Psoas muscle (tissue), 8 donors: ENCODE measurements around the gene CHD2. TPM values are rescaled to one million over a fixed set of nuclear protein-coding genes. Genes with fewer than 3 reads are reported as not detected.

Source experiments
- ATAC-seq, 4 donors: fragments of 200-7000 bp; cut with Tn5 transposase; one replicate each; pipeline ENCODE4 v1.9.1; 2020; ENCODE audit warnings: moderate library complexity in 3 of 4, mild to moderate bottlenecking in 2 of 4
- DNase-seq, 2 donors: peaks; one replicate each; pipeline ENCODE4 v3.0.0-alpha.2; 2020
- H3K27ac ChIP-seq: fragments of 200-600 bp; one replicate; pipeline ENCODE4 v1.8.0; 2022
- H3K27me3 ChIP-seq, 3 donors: fragments of 200-600 bp in 1 of 3; one replicate each; pipeline versions ENCODE4 v1.6.1 to v1.8.0; 2013 to 2022; ENCODE audit warnings: low read length in 2 of 3, mild to moderate bottlenecking in 2 of 3, moderate library complexity in 1 of 3; ENCODE audit not compliant: insufficient read depth in 3 of 3
- H3K36me3 ChIP-seq, 2 donors: fragments of 200-600 bp in 1 of 2; one replicate each; pipeline versions ENCODE4 v1.6.1 to v1.8.0; 2013 to 2022; ENCODE audit warnings: low read depth in 1 of 2, mild to moderate bottlenecking in 1 of 2, moderate library complexity in 1 of 2; ENCODE audit not compliant: insufficient read depth in 1 of 2
- H3K4me1 ChIP-seq: fragments of 200-600 bp; one replicate; pipeline ENCODE4 v1.8.0; 2022
- H3K4me3 ChIP-seq: fragments of 200-600 bp; one replicate; pipeline ENCODE4 v1.8.0; 2022; ENCODE audit warnings: mild to moderate bottlenecking
- H3K9me3 ChIP-seq: fragments of 200-600 bp; one replicate; pipeline ENCODE4 v1.8.0; 2022
- CTCF ChIP-seq: fragments of 200-600 bp; IDR thresholded peaks from one replicate; pipeline ENCODE4 v1.8.0; 2022; ENCODE audit warnings: antibody characterized with exemption
- whole genome bisulfite sequencing, 3 donors: extraction: QIAGEN DNeasy Blood & Tissue Kit; methylation state at CpG; one replicate each; pipeline versions ENCODE4 v1.1.6 to v1.1.7; 2013; 5-methylcytosine and 5-hydroxymethylcytosine counted together
- intact Hi-C, 2 donors: fragments of 100-400 bp; cut with DNase I; formaldehyde crosslinking; loops; one replicate each; pipeline versions ENCODE4 v1.11.0 to v1.14.2; 2022
- polyA plus RNA-seq, 3 donors: library from polyadenylated mRNA; stranded (reverse); fragments of 200-250 nt; gene quantifications; one replicate each; pipeline ENCODE4 v1.2.3, GENCODE V29; 2013
- total RNA-seq, 4 donors: library from RNA; stranded (reverse); fragmentation: NEBNext Ultra II Directional in 2 of 4; extraction: Animal tissue kit (Norgen Biotek cat#: 25700) in 2 of 4; gene quantifications; one replicate each; pipeline versions ENCODE4 v1.2.1 to v1.2.4, GENCODE V29; 2021 to 2023
- donor health status: healthy with polysubstance abuse.
- donor health status: DM: no; HTN: no; CAD: no; lungs with moderate emphysema.
- donor health status: Bipolar disorder and iron deficiency.
- donor health status: healthy.
- donor health status: DM: yes; HTN: yes; CAD: no.
- donor health status: DM: no; HTN: no; CAD: no.
- donor health status: DM: no; HTN: no; CAD: no.
- donor health status: DM: yes; HTN: yes; CAD: no.

CHD2 gene
- total and polyA plus RNA-seq, 7 donors: 11.1 to 53.0 (median 40.9) TPM

GRCh38 chr15:92909136-92909781, 9.1 kb downstream of the CHD2 start:
- no peak for DNase-seq
- peak overlapping the region; percentile 95 for H3K27ac ChIP-seq
- H3K27me3 ChIP-seq: no peaks in the 10 kb centered on the region
- peak overlapping the region; percentile 68 for H3K4me3 ChIP-seq
- WGBS, 3 donors: 51 to 60% (median 52%) methylated on average over 7 of the region's 7 CpGs
- H3K4me1 ChIP-seq: peaks cover 71% of the 10 kb centered on the region
- H3K9me3 ChIP-seq: no peaks in the 10 kb centered on the region
- intact Hi-C loops: no loop called here
- no peak for TF ChIP-seq CTCF
- no peaks in the 10 kb centered on the region for H3K36me3 ChIP-seq
- ATAC-seq: no peak

DNA sequence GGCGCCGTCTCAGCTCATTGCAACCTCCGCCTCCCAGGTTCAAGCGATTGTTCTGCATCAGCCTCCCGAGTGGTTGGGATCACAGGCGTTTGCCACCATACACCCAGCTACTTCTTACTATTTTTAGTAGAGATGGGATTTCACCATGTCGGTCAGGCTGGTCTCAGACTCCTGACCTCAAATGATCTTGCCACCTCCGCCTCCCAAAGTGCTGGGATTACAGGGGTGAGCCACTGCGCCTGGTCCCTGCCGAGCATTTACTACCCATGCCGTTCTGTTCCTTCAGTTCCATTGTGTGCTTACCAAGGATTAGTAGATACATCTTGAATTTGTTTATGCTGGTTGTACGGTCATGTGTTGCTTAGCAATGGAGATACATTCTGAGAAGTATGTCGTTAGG, 10.3 kb downstream of the CHD2 start:
- Histone ChIP-seq H3K27ac (peak overlapping the region; percentile 95), H3K4me1 (peaks cover 79% of the 10 kb centered on the region)

DNA sequence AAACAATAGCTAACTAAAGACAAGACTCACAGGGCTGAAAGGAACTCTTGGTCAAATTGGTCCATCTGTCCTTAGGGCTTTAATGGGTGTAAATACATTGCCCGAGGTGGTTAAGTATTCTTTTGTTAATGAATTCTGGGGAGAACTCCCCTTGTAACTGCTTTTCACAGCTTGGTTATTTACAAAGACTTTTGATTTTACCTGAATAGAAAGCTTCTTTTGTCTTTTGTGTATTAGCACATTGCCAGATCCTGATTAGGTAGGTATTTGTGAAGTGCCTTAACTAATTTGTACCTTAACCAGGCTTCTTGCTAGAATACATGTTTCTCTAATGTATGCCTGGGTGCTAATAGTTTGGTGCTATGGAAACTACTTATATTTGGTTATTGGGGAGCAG, 14.0 kb downstream of the CHD2 start:
- no peak for TF ChIP-seq CTCF
- H3K36me3 ChIP-seq: no peaks in the 10 kb centered on the region
- intact Hi-C loops: no loop called here
- 47 to 69% (median 66%) methylated on average over 1 of the region's 1 CpG for WGBS, 3 donors
- H3K4me1 ChIP-seq: peaks cover 76% of the 10 kb centered on the region
- ATAC-seq (no peak), DNase-seq (no peak)
- H3K9me3 ChIP-seq: no peaks in the 10 kb centered on the region
- H3K27ac ChIP-seq: peak overlapping the region; percentile 95
- peak overlapping the region; percentile 1 for H3K4me3 ChIP-seq
- H3K27me3 ChIP-seq: no peaks in the 10 kb centered on the region

More for the DNA sequence above, 10.3 kb downstream of the CHD2 start:
- intact Hi-C loops: no loop called here
- no peak for TF ChIP-seq CTCF
- H3K27me3 ChIP-seq: no peaks in the 10 kb centered on the region
- H3K9me3 ChIP-seq: no peaks in the 10 kb centered on the region
- WGBS, 3 donors: 25 to 50% (median 33%) methylated on average over 13 of the region's 13 CpGs
- DNase-seq: no peak
- peak; percentile 39 to 72 (median 56) for ATAC-seq
- H3K4me3 ChIP-seq: peak overlapping the region; percentile 32
- H3K36me3 ChIP-seq: no peaks in the 10 kb centered on the region

GRCh38 chr15:92914768-92915221, 14.7 kb downstream of the CHD2 start:
- H3K27ac ChIP-seq: peak overlapping the region; percentile 95
- ATAC-seq: peak in 1 of 4 donors; percentile 23

More at GRCh38 chr15:92914768-92915221, 14.7 kb downstream of the CHD2 start:
- no peaks in the 10 kb centered on the region for H3K36me3 ChIP-seq
- WGBS, 3 donors: 72 to 80% (median 76%) methylated on average over 4 of the region's 4 CpGs
- no peak for DNase-seq
- no peak for TF ChIP-seq CTCF
- H3K9me3 ChIP-seq: no peaks in the 10 kb centered on the region
- H3K27me3 ChIP-seq: no peaks in the 10 kb centered on the region
- peak overlapping the region; percentile 1 for H3K4me3 ChIP-seq
- intact Hi-C loops: loop anchor here in 1 of 2 donors (5.0 kb wide), 1 partner anchor 107 kb away; no protein-coding TSS in a partner anchor
- peaks cover 75% of the 10 kb centered on the region for H3K4me1 ChIP-seq
